IPS-15b (cell line): ENCODE data around the gene RAD51AP1.
"Not testable (repeated sequence)": the region's sequence is repeated elsewhere in the genome, so short reads cannot be mapped to it uniquely, and the experiment has no call there.

Experiments
- H3K27me3 ChIP-seq: one replicate; pipeline ENCODE4 v1.6.1; 2013; ENCODE audit warnings: low read length; ENCODE audit not compliant: control insufficient read depth, insufficient read depth
- H3K36me3 ChIP-seq: one replicate; pipeline ENCODE4 v1.6.1; 2013; ENCODE audit warnings: low read length; ENCODE audit not compliant: control insufficient read depth, insufficient read depth
- H3K4me1 ChIP-seq: one replicate; pipeline ENCODE4 v1.6.1; 2013; ENCODE audit warnings: mild to moderate bottlenecking, low read length; ENCODE audit not compliant: control insufficient read depth, insufficient read depth
- H3K4me3 ChIP-seq: one replicate; pipeline ENCODE4 v1.5.1; 2013; ENCODE audit warnings: low read depth, low read length
- H3K9ac ChIP-seq: one replicate; pipeline ENCODE4 v1.6.1; 2013; ENCODE audit warnings: low read depth, mild to moderate bottlenecking, low read length
- H3K9me3 ChIP-seq: one replicate; pipeline ENCODE4 v1.6.1; 2013; ENCODE audit warnings: mild to moderate bottlenecking, low read length; ENCODE audit not compliant: control insufficient read depth, insufficient read depth

RAD51AP1 gene

GRCh38 chr12:4538207-4539160 lies at the start of gene RAD51AP1:
Gene RAD51AP1, plus strand, starts transcription at chr12:4538890. Its CDS starts 50 bp downstream, at chr12:4538940.
- Histone ChIP-seq H3K9ac (peak within 1 kb of the TSS; percentile 89), H3K4me1 (no peaks in the 10 kb centered on the region), H3K9me3 (no peaks in the 10 kb centered on the region), H3K4me3 (peak within 1 kb of the TSS; percentile 84), H3K27me3 (no peaks in the 10 kb centered on the region), H3K36me3 (no peaks in the 10 kb centered on the region)

DNA sequence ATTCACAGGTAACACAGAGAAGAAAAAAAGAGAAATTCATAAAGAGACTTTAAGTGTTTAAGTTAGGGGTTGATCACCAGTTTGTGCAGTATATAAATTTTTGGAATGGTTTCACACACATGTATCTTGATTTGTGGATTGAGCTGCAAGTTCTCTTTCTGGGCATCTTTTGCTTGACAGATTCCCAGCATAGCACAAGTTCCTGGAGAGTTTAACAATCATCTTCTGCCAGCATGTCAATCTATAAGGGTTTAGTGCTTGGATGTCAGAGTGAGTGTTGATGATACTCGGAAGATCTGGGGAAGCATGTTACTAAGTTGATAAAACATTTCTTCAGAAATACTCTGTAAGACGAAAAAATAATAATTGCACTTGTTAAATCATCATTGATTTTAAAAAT lies 49.1 kb upstream of the RAD51AP1 start:
- Histone ChIP-seq H3K9ac (no peak overlapping the region), H3K4me1 (peaks cover 16% of the 10 kb centered on the region), H3K4me3 (no peak overlapping the region), H3K27me3 (no peaks in the 10 kb centered on the region), H3K9me3 (no peaks in the 10 kb centered on the region), H3K36me3 (no peaks in the 10 kb centered on the region)

- no peaks in the 10 kb centered on the region for H3K9me3 ChIP-seq
- no peaks in the 10 kb centered on the region for H3K27me3 ChIP-seq
- H3K4me3 ChIP-seq: no peak overlapping the region
- peaks cover 14% of the 10 kb centered on the region for H3K4me1 ChIP-seq
- no peak overlapping the region for H3K9ac ChIP-seq
- no peaks in the 10 kb centered on the region for H3K36me3 ChIP-seq
These were observed 47.7 kb upstream of the RAD51AP1 start for GRCh38 chr12:4490973-4491372.

DNA sequence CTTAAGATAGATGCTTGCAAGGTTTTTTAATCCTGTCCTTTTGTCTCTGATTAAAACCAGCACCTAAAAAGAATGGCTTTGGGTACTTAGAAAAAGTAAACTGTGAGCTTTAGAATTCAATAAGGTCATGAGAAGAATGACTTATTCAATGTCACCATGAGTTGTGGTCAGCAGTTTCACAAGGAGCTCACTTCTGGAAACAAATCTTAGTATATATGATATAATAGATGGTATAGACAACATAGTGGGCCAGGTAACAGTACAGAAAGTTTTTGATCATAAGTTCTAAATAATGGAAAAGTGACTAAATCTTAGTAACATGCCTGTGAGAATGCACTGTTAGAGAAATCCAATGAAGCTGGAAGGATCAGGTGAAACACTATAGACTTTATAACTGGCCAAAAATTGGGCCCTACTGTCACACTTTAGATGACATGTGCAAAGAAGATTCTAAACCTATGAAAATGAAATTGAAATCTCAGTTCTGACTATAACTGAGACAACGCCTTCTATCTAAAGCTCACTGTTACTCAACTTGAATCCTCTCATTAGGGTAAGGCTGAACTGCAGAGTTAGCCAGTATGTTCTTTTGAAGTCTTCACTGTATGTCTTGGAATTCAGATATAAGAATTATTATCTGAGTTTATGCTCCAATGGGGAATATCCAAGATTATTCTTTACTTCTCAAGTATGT lies 42.4 kb upstream of the RAD51AP1 start:
- H3K4me1 ChIP-seq: no peaks in the 10 kb centered on the region
- H3K9ac ChIP-seq: no peak overlapping the region
- no peaks in the 10 kb centered on the region for H3K36me3 ChIP-seq

GRCh38 chr12:4499186-4499585 lies 39.5 kb upstream of the RAD51AP1 start:
- no peaks in the 10 kb centered on the region for H3K4me1 ChIP-seq
- H3K9me3 ChIP-seq: no peaks in the 10 kb centered on the region
- no peaks in the 10 kb centered on the region for H3K36me3 ChIP-seq
- no peak overlapping the region for H3K9ac ChIP-seq
- no peaks in the 10 kb centered on the region for H3K27me3 ChIP-seq
- no peak overlapping the region for H3K4me3 ChIP-seq

More for the DNA sequence above, 42.4 kb upstream of the RAD51AP1 start:
- H3K27me3 ChIP-seq: no peaks in the 10 kb centered on the region
- no peak overlapping the region for H3K4me3 ChIP-seq
- H3K9me3 ChIP-seq: no peaks in the 10 kb centered on the region

DNA sequence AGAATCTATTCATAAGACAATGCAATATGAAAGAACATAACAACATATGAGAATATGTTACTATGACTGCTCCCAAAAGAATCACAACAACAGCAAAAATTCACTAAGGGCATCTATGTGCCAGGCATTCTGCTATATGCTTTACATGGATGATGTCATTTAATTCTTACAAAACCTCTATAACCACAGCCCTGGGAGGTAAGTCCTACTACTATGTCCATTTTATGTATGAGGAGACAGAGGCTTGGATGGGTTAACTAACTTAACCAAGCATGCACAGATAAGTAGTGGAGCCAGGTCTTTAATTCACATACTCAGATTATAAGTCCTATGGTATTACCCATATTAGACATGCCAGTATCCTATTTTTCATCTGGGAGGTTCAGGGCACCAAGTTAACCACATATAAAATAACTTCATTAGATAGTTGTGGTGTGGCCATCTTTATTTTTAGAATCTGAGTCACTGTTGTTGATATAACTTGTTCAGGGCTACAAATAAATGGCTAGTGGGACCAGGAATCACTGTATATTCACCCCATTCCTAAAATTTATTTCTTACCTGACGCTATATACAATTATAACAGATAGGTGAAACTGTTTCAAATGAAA lies 33.2 kb upstream of the RAD51AP1 start:
- H3K36me3 ChIP-seq: no peaks in the 10 kb centered on the region
- no peaks in the 10 kb centered on the region for H3K9me3 ChIP-seq
- no peak overlapping the region for H3K4me3 ChIP-seq
- H3K27me3 ChIP-seq: no peaks in the 10 kb centered on the region
- H3K9ac ChIP-seq: no peak overlapping the region
- H3K4me1 ChIP-seq: no peaks in the 10 kb centered on the region

DNA sequence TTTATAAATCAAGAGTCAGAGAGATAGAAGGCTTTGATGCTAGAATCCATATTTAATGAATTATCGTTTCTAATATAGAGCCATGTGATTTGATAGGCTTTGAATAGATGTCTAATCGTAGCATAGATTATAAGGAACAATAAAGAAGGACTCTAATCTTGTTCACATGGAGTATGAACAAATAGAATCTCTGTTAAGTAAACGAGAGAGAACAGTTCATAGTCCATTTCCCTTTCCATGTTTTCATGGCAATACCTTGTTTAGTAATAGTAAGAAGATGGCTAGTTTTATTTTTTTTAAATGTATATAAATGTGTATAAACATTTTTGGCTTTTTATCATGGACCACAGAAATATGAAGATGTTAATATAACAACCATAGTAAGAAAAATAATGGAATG lies 32.3 kb upstream of the RAD51AP1 start:
- Histone ChIP-seq H3K36me3 (no peaks in the 10 kb centered on the region), H3K4me1 (no peaks in the 10 kb centered on the region), H3K9ac (no peak overlapping the region), H3K4me3 (no peak overlapping the region), H3K9me3 (no peaks in the 10 kb centered on the region), H3K27me3 (no peaks in the 10 kb centered on the region)

GRCh38 chr12:4506870-4507269 lies 31.8 kb upstream of the RAD51AP1 start:
- no peaks in the 10 kb centered on the region for H3K36me3 ChIP-seq
- no peak overlapping the region for H3K4me3 ChIP-seq

GRCh38 chr12:4508503-4508902 lies 30.2 kb upstream of the RAD51AP1 start:
- H3K9ac ChIP-seq, H3K4me1 ChIP-seq, H3K36me3 ChIP-seq, H3K27me3 ChIP-seq, H3K9me3 ChIP-seq: not testable (repeated sequence)
- peak overlapping the region; percentile 26 for H3K4me3 ChIP-seq

More at GRCh38 chr12:4506870-4507269, 31.8 kb upstream of the RAD51AP1 start:
- Histone ChIP-seq H3K4me1 (no peaks in the 10 kb centered on the region), H3K9ac (no peak overlapping the region), H3K27me3 (no peaks in the 10 kb centered on the region), H3K9me3 (no peaks in the 10 kb centered on the region)

DNA sequence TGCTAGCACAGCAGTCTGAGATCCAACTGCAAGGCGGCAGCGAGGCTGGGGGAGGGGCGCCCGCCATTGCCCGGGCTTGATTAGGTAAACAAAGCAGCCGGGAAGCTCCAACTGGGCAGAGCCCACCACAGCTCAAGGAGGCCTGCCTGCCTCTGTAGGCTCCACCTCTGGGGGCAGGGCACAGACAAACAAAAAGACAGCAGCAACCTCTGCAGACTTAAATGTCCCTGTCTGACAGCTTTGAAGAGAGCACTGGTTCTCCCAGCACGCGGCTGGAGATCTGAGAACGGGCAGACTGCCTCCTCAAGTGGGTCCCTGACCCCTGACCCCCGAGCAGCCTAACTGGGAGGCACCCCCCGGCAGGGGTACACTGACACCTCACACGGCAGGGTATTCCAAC lies 29.4 kb upstream of the RAD51AP1 start:
- H3K9ac ChIP-seq, H3K4me1 ChIP-seq, H3K27me3 ChIP-seq, H3K36me3 ChIP-seq, H3K9me3 ChIP-seq: not testable (repeated sequence)
- H3K4me3 ChIP-seq: peak overlapping the region; percentile 26

- H3K27me3 ChIP-seq: no peaks in the 10 kb centered on the region
- no peaks in the 10 kb centered on the region for H3K9me3 ChIP-seq
- H3K4me3 ChIP-seq: no peak overlapping the region
- H3K36me3 ChIP-seq: no peaks in the 10 kb centered on the region
- no peaks in the 10 kb centered on the region for H3K4me1 ChIP-seq
- no peak overlapping the region for H3K9ac ChIP-seq
These were observed 20.5 kb upstream of the RAD51AP1 start for GRCh38 chr12:4518106-4518728.
